Neural cell (in vitro differentiated cells): Measurements from ENCODE around the gene MSH3.

ENCODE experiments used
- EP300 ChIP-seq: fragments of 450-650 bp; conservative IDR thresholded peaks from 2 replicates; pipeline ENCODE4 v1.6.1; 2014; ENCODE audit warnings: antibody characterized with exemption, mild to moderate bottlenecking, moderate library complexity; ENCODE audit not compliant: poor library complexity, severe bottlenecking
- EZH2 ChIP-seq: fragments of 200-600, 300-800 bp; shearing (Covaris generic), sonication (generic); IDR thresholded peaks from 2 replicates; pipeline ENCODE4 v1.6.1; 2014; ENCODE audit warnings: antibody characterized with exemption, low read length, borderline replicate concordance, mild to moderate bottlenecking; ENCODE audit not compliant: insufficient read depth, poor library complexity, severe bottlenecking
- MXI1 ChIP-seq: fragments of 450-650 bp; conservative IDR thresholded peaks from 2 replicates; pipeline ENCODE4 v1.6.1; 2014; ENCODE audit warnings: antibody characterized with exemption, mild to moderate bottlenecking; ENCODE audit not compliant: poor library complexity, severe bottlenecking
- POLR2AphosphoS5 ChIP-seq: IDR thresholded peaks from 2 replicates; pipeline ENCODE4 v1.6.1; 2012
- RAD21 ChIP-seq: fragments of 450-650 bp; conservative IDR thresholded peaks from 2 replicates; pipeline ENCODE4 v1.6.1; 2014; ENCODE audit warnings: antibody characterized with exemption, mild to moderate bottlenecking, moderate library complexity
- SMC3 ChIP-seq: fragments of 450-650 bp; conservative IDR thresholded peaks from 2 replicates; pipeline ENCODE4 v1.6.1; 2014; ENCODE audit warnings: antibody characterized with exemption, mild to moderate bottlenecking, moderate library complexity; ENCODE audit not compliant: poor library complexity
- TF ChIP-seq, protein P1 (sequence below): IDR thresholded peaks from 2 replicates; pipeline ENCODE4 v1.6.1; 2012; ENCODE audit warnings: borderline replicate concordance
- TF ChIP-seq, protein P2 (sequence below): fragments of 450-650 bp; IDR thresholded peaks from 2 replicates; pipeline ENCODE4 v1.5.1; 2014; ENCODE audit warnings: antibody characterized with exemption, mild to moderate bottlenecking, moderate library complexity; ENCODE audit not compliant: poor library complexity, severe bottlenecking

DNA sequence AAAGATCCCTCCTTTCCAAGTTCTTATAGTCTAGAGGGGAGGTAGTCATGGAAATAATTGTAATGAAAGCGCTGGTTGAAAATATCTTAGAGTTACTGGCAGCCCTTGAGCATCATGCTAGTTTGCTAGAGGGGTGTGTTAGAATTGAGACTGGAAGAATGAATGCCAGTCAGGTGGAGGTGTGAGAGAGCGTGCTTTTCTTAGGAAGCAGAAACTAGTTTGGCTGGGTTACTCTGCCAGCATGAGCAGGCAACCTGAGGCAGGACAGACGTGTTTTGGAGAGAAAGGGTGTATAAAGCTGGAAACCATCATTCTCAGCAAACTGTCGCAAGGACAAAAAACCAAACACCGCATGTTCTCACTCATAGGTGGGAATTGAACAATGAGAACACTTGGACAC lies 43.9 kb downstream of the MSH3 start:
- TF ChIP-seq EZH2 (no peak), POLR2AphosphoS5 (no peak), RAD21 (no peak), MXI1 (no peak), SMC3 (no peak), EP300 (no peak)
- TF ChIP-seq, protein P1, sequence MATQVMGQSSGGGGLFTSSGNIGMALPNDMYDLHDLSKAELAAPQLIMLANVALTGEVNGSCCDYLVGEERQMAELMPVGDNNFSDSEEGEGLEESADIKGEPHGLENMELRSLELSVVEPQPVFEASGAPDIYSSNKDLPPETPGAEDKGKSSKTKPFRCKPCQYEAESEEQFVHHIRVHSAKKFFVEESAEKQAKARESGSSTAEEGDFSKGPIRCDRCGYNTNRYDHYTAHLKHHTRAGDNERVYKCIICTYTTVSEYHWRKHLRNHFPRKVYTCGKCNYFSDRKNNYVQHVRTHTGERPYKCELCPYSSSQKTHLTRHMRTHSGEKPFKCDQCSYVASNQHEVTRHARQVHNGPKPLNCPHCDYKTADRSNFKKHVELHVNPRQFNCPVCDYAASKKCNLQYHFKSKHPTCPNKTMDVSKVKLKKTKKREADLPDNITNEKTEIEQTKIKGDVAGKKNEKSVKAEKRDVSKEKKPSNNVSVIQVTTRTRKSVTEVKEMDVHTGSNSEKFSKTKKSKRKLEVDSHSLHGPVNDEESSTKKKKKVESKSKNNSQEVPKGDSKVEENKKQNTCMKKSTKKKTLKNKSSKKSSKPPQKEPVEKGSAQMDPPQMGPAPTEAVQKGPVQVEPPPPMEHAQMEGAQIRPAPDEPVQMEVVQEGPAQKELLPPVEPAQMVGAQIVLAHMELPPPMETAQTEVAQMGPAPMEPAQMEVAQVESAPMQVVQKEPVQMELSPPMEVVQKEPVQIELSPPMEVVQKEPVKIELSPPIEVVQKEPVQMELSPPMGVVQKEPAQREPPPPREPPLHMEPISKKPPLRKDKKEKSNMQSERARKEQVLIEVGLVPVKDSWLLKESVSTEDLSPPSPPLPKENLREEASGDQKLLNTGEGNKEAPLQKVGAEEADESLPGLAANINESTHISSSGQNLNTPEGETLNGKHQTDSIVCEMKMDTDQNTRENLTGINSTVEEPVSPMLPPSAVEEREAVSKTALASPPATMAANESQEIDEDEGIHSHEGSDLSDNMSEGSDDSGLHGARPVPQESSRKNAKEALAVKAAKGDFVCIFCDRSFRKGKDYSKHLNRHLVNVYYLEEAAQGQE, result no peak
- TF ChIP-seq, protein P2, sequence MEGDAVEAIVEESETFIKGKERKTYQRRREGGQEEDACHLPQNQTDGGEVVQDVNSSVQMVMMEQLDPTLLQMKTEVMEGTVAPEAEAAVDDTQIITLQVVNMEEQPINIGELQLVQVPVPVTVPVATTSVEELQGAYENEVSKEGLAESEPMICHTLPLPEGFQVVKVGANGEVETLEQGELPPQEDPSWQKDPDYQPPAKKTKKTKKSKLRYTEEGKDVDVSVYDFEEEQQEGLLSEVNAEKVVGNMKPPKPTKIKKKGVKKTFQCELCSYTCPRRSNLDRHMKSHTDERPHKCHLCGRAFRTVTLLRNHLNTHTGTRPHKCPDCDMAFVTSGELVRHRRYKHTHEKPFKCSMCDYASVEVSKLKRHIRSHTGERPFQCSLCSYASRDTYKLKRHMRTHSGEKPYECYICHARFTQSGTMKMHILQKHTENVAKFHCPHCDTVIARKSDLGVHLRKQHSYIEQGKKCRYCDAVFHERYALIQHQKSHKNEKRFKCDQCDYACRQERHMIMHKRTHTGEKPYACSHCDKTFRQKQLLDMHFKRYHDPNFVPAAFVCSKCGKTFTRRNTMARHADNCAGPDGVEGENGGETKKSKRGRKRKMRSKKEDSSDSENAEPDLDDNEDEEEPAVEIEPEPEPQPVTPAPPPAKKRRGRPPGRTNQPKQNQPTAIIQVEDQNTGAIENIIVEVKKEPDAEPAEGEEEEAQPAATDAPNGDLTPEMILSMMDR, result no peak
